Endothelial cell of umbilical vein (primary cell): ENCODE results near the gene MEI4. TPM values are rescaled to one million over a fixed set of nuclear protein-coding genes. Genes with fewer than 3 reads are reported as not detected.

Experiments used
- BruUV-seq: library from RNA; stranded (reverse); fragments of 400-500 nt; replicated peaks from 2 replicates; lab custom pipeline; 2021; lab: Mats Ljungman, UMichigan
- CTCF ChIA-PET: fragments of 300-600, 350-600 bp; sonication (Branson Sonifier 250); formaldehyde crosslinking; loops from one replicate; lab custom pipeline; 2021; ENCODE audit warnings: antibody characterized with exemption, inconsistent platforms; lab: Charles Lee
- POLR2A ChIA-PET: fragments of 300-600, 350-600 bp; sonication (Branson Sonifier 250); formaldehyde crosslinking; loops from one replicate; lab custom pipeline; 2021; ENCODE audit warnings: antibody characterized with exemption, inconsistent platforms; lab: Charles Lee
- DNase-seq: peaks from one replicate; pipeline ENCODE4 v3.0.0-alpha.2; 2011; ENCODE audit warnings: low read depth, low spot score
- FAIRE-seq: peaks from 2 replicates; lab custom pipeline; 2011; peaks lifted over from hg19 to GRCh38; lab: Jason Lieb, UNC
- H2AFZ ChIP-seq: 2 replicates; pipeline ENCODE4 v1.6.0; 2012; ENCODE audit warnings: low read depth, low read length, control low read depth, inconsistent platforms
- H3K27ac ChIP-seq: 2 replicates; pipeline ENCODE4 v1.5.1; 2011; ENCODE audit warnings: low read depth, mild to moderate bottlenecking, control low read depth, low read length, moderate library complexity; ENCODE audit not compliant: insufficient read depth
- H3K27me3 ChIP-seq, 2 experiments: 2 replicates each; pipeline versions ENCODE4 v1.6.0 to v1.6.1; 2011; ENCODE audit warnings: low read length in 2 of 2, mixed read lengths in 1 of 2; ENCODE audit not compliant: control insufficient read depth in 2 of 2, insufficient read depth in 2 of 2
- H3K36me3 ChIP-seq, 2 experiments: 2 replicates in 1 of 2; 3 replicates in 1 of 2; pipeline ENCODE4 v1.5.1; 2011; ENCODE audit warnings: low read length in 2 of 2, mild to moderate bottlenecking in 1 of 2, moderate library complexity in 1 of 2; ENCODE audit not compliant: control insufficient read depth in 2 of 2, insufficient read depth in 2 of 2; ENCODE audit errors: extremely low read depth in 1 of 2
- H3K4me1 ChIP-seq: 3 replicates; pipeline ENCODE4 v1.5.1; 2011; ENCODE audit warnings: mild to moderate bottlenecking, low read length; ENCODE audit not compliant: control insufficient read depth, insufficient read depth; ENCODE audit errors: extremely low read depth
- H3K4me2 ChIP-seq: 2 replicates; pipeline ENCODE4 v1.6.1; 2011; ENCODE audit warnings: low read length, control low read depth, mixed read lengths; ENCODE audit not compliant: insufficient read depth
- H3K4me3 ChIP-seq, 3 experiments: fragments of 200-600 bp in 1 of 3; sonication (generic), shearing (Covaris generic) in 1 of 3; replicated peaks in 1 of 3; 2 replicates each; pipeline ENCODE4 v1.5.1; 2011 to 2016; ENCODE audit warnings: control low read depth in 3 of 3, low read length in 3 of 3, mild to moderate bottlenecking in 2 of 3, inconsistent platforms in 1 of 3, low read depth in 1 of 3, moderate library complexity in 1 of 3; ENCODE audit not compliant: insufficient read depth in 1 of 3
- H3K79me2 ChIP-seq: 2 replicates; pipeline ENCODE4 v1.6.0; 2012; ENCODE audit warnings: low read length, inconsistent platforms; ENCODE audit not compliant: control insufficient read depth, insufficient read depth
- H3K9ac ChIP-seq: replicated peaks from 2 replicates; pipeline ENCODE3; 2011; ENCODE audit warnings: low read length, control low read depth; ENCODE audit not compliant: insufficient read depth; ENCODE audit errors: extremely low read depth
- H3K9me1 ChIP-seq: replicated peaks from 3 replicates; pipeline ENCODE4 v1.6.0; 2011; ENCODE audit warnings: mild to moderate bottlenecking, low read length; ENCODE audit not compliant: control insufficient read depth, insufficient read depth; ENCODE audit errors: extremely low read depth
- H3K9me3 ChIP-seq: replicated peaks from 2 replicates; pipeline ENCODE4 v1.5.1; 2012; ENCODE audit warnings: low read length, inconsistent platforms; ENCODE audit not compliant: control insufficient read depth, insufficient read depth
- H4K20me1 ChIP-seq: replicated peaks from 2 replicates; pipeline ENCODE3; 2011; ENCODE audit warnings: mild to moderate bottlenecking, low read length; ENCODE audit not compliant: control insufficient read depth, insufficient read depth; ENCODE audit errors: extremely low read depth
- EZH2 ChIP-seq: IDR thresholded peaks from 2 replicates; pipeline ENCODE4 v1.6.1; 2012; ENCODE audit warnings: borderline replicate concordance, low read depth, mild to moderate bottlenecking, moderate library complexity, low read length, inconsistent platforms; ENCODE audit not compliant: severe bottlenecking
- FOS ChIP-seq: IDR thresholded peaks from 2 replicates; pipeline ENCODE4 v1.6.1; 2011; ENCODE audit warnings: mild to moderate bottlenecking, low read length, moderate library complexity, borderline replicate concordance; ENCODE audit not compliant: insufficient read depth
- GATA2 ChIP-seq: IDR thresholded peaks from 2 replicates; pipeline ENCODE4 v1.7.0; 2011; ENCODE audit warnings: low read depth, mild to moderate bottlenecking, moderate library complexity, mixed read lengths, low read length; ENCODE audit not compliant: insufficient read length, insufficient read depth
- JUN ChIP-seq: IDR thresholded peaks from 2 replicates; pipeline ENCODE4 v1.6.1; 2011; ENCODE audit warnings: borderline replicate concordance, low read depth; ENCODE audit not compliant: insufficient read length, insufficient read depth
- MYC ChIP-seq: IDR thresholded peaks from one replicate; pipeline ENCODE4 v1.6.1; 2011; ENCODE audit warnings: mild to moderate bottlenecking, low read depth, low read length
- POLR2A ChIP-seq: IDR thresholded peaks from 2 replicates; pipeline ENCODE4 v1.6.1; 2012; ENCODE audit warnings: low read depth, mild to moderate bottlenecking, control low read depth, low read length
- POLR2AphosphoS5 ChIP-seq: IDR thresholded peaks from 2 replicates; pipeline ENCODE4 v1.6.1; 2012; ENCODE audit warnings: low read depth, mild to moderate bottlenecking, control low read depth, low read length, moderate library complexity; ENCODE audit not compliant: insufficient read depth
- dilution Hi-C: fragments of 300-500 bp; cut with MboI; formaldehyde crosslinking; loops from one replicate; pipeline ENCODE4 v1.15.0; 2019; ENCODE audit warnings: low sequenced_read_pairs; ENCODE audit not compliant: extremely low pct_ligation_motif_present
- intact Hi-C: fragments of 100-400 bp; cut with micrococcal nuclease; formaldehyde crosslinking; loops from one replicate; pipeline ENCODE4 v1.10.0; 2022
- polyA plus RNA-seq, 4 experiments: library from polyadenylated mRNA; depleted of rRNA in 3 of 4; stranded (reverse) in 3 of 4; unstranded in 1 of 4; fragments of >200 nt; gene quantifications; 2 replicates each; pipeline versions ENCODE4 v1.2.1 to v1.2.3, GENCODE V29; 2011 to 2012; ENCODE audit warnings: missing spikeins in 1 of 4
- total RNA-seq: library from RNA; stranded (reverse); gene quantifications from 2 replicates; pipeline ENCODE4 v1.2.3, GENCODE V29; 2021
- TF ChIP-seq, protein P1 (sequence below), 2 donors: IDR thresholded peaks; 1 replicate in 1 of 2; 2 replicates in 1 of 2; pipeline ENCODE4 v1.5.1; 2011; ENCODE audit warnings: low read length in 2 of 2, mild to moderate bottlenecking in 2 of 2, moderate library complexity in 2 of 2, control low read depth in 1 of 2, inconsistent platforms in 1 of 2, low read depth in 1 of 2; ENCODE audit not compliant: insufficient read depth in 1 of 2; ENCODE audit errors: extremely low read depth in 1 of 2
- TF ChIP-seq, protein P2 (sequence below): IDR thresholded peaks from 2 replicates; pipeline ENCODE4 v1.6.1; 2011; ENCODE audit not compliant: insufficient read depth, insufficient read length

MEI4 gene
- total and polyA plus RNA-seq, 2 donors (not counting 3 experiments of a cell fraction or from before 2014, with no cell fraction given): not detected

DNA sequence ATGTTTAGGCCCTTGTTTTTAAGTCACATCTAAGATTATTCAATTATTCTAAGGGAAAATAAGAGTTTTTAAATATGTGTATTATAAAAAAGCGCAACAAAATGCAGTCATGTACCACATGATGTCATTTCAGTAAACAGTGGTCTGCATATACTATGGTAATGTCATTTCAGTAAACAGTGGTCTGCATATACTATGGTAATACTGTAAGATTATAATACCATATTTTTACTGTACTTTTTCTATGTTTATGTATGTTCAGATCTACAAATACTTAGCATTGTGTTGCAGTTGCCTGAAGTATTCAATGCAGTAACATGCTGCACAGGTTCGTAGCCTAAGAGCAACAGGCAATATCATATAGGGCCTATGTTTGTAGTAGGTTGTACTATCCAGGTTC, 21.4 kb downstream of the MEI4 start:
- no peak for DNase-seq
- dilution Hi-C loops: no loop called here
- no peak for FAIRE-seq
- H2AFZ ChIP-seq: no peak overlapping the region
- no peak overlapping the region for H3K9ac ChIP-seq
- CTCF ChIA-PET: no interaction called here
- H3K4me2 ChIP-seq: no peak overlapping the region
- no peak overlapping the region for H3K27ac ChIP-seq
- no peaks in the 10 kb centered on the region for H3K9me1 ChIP-seq
- no peaks in the 10 kb centered on the region for H4K20me1 ChIP-seq
- POLR2A ChIA-PET: no interaction called here
- no peaks in the 10 kb centered on the region for H3K4me1 ChIP-seq
- no peak overlapping the region for H3K4me3 ChIP-seq
- BruUV-seq: no TSS peak
- H3K27me3 ChIP-seq: peaks cover 0 to 3% of the 10 kb centered on the region in 2 experiments
- H3K79me2 ChIP-seq: no peaks in the 10 kb centered on the region
- no peaks in the 10 kb centered on the region for H3K9me3 ChIP-seq
- no peak for TF ChIP-seq POLR2AphosphoS5
- TF ChIP-seq, protein P1, sequence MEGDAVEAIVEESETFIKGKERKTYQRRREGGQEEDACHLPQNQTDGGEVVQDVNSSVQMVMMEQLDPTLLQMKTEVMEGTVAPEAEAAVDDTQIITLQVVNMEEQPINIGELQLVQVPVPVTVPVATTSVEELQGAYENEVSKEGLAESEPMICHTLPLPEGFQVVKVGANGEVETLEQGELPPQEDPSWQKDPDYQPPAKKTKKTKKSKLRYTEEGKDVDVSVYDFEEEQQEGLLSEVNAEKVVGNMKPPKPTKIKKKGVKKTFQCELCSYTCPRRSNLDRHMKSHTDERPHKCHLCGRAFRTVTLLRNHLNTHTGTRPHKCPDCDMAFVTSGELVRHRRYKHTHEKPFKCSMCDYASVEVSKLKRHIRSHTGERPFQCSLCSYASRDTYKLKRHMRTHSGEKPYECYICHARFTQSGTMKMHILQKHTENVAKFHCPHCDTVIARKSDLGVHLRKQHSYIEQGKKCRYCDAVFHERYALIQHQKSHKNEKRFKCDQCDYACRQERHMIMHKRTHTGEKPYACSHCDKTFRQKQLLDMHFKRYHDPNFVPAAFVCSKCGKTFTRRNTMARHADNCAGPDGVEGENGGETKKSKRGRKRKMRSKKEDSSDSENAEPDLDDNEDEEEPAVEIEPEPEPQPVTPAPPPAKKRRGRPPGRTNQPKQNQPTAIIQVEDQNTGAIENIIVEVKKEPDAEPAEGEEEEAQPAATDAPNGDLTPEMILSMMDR (IDR thresholded peaks at IDR 0.05; ENCODE audit: extremely low read depth in 1 of 2, insufficient read depth in 1 of 2, low read depth in 1 of 2, low read length in 2 of 2): no peak
- TF ChIP-seq POLR2A: no peak
- no peak for TF ChIP-seq JUN
- no peak for TF ChIP-seq EZH2
- TF ChIP-seq, protein P2, sequence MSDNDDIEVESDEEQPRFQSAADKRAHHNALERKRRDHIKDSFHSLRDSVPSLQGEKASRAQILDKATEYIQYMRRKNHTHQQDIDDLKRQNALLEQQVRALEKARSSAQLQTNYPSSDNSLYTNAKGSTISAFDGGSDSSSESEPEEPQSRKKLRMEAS: no peak
- no peak for TF ChIP-seq MYC
- TF ChIP-seq FOS: no peak
- no peak for TF ChIP-seq GATA2
- H3K36me3 ChIP-seq: no peaks in the 10 kb centered on the region
- intact Hi-C loops: no loop called here
